A172 (cell line): ENCODE measurements around the gene SLC7A6. TPM values are rescaled to one million over a fixed set of nuclear protein-coding genes. Genes with fewer than 3 reads are reported as not detected.

ENCODE experiments used
- DNase-seq: peaks from one replicate; pipeline ENCODE4 v3.0.0-alpha.2; 2015; ENCODE audit warnings: low spot score
- total RNA-seq: library from RNA; depleted of rRNA; stranded (reverse); fragments of >200 nt; shearing (Covaris generic); gene quantifications from 2 replicates; pipeline ENCODE4 v1.2.3, GENCODE V29; 2014

Gene SLC7A6
- total RNA-seq, 1 experiment from 2014 or later = 8.0 TPM

GRCh38 chr16:68235108-68235886 is 29.0 kb upstream of the SLC7A6 start:
- no peak for DNase-seq

GRCh38 chr16:68235887-68236136 is 28.5 kb upstream of the SLC7A6 start, which contains the start of gene ESRP2:
Gene ESRP2 (minus strand): TSS chr16:68236127. CDS start chr16:68236045, 82 bp downstream.
- DNase-seq = no peak

- DNase-seq = no peak
Observed at GRCh38 chr16:68236137-68236825, 28.0 kb upstream of the SLC7A6 start.

GRCh38 chr16:68236826-68237242 is 27.5 kb upstream of the SLC7A6 start:
- no peak for DNase-seq

GRCh38 chr16:68237243-68238028 is 26.9 kb upstream of the SLC7A6 start:
- DNase-seq = peak; percentile 95

GRCh38 chr16:68238029-68238345 is 26.3 kb upstream of the SLC7A6 start:
- DNase-seq = no peak

GRCh38 chr16:68242085-68242484 is 22.2 kb upstream of the SLC7A6 start:
- DNase-seq = no peak

GRCh38 chr16:68242926-68243858 is 21.1 kb upstream of the SLC7A6 start:
- DNase-seq = no peak

- no peak for DNase-seq
Observed at GRCh38 chr16:68244481-68244902, 19.8 kb upstream of the SLC7A6 start.

GRCh38 chr16:68244903-68245853 is 19.1 kb upstream of the SLC7A6 start, which contains the start of gene PLA2G15:
Gene PLA2G15 (plus strand): TSS chr16:68245373. CDS start chr16:68245427, 54 bp downstream.
- DNase-seq = peak; percentile 80

- DNase-seq = no peak
Observed at GRCh38 chr16:68246121-68246520, 18.2 kb upstream of the SLC7A6 start.

- DNase-seq = no peak
Observed at GRCh38 chr16:68246666-68247065, 17.7 kb upstream of the SLC7A6 start.

- DNase-seq = no peak
Observed at GRCh38 chr16:68247400-68247799, 16.9 kb upstream of the SLC7A6 start.

GRCh38 chr16:68247932-68248331 is 16.4 kb upstream of the SLC7A6 start:
- no peak for DNase-seq

- DNase-seq = no peak
Observed at GRCh38 chr16:68249371-68249770, 15.0 kb upstream of the SLC7A6 start.

- DNase-seq = no peak
Observed at GRCh38 chr16:68250951-68251350, 13.4 kb upstream of the SLC7A6 start.

- no peak for DNase-seq
Observed at GRCh38 chr16:68251832-68252231, 12.5 kb upstream of the SLC7A6 start.

GRCh38 chr16:68252383-68252782 is 11.9 kb upstream of the SLC7A6 start:
- DNase-seq = no peak

GRCh38 chr16:68253721-68254120 is 10.6 kb upstream of the SLC7A6 start:
- no peak for DNase-seq

GRCh38 chr16:68255712-68256111 is 8.6 kb upstream of the SLC7A6 start:
- no peak for DNase-seq
